ENCODE results near the gene CNBP.
"Not testable (repeated sequence)": the region's sequence is repeated elsewhere in the genome, so short reads cannot be mapped to it uniquely, and the experiment has no call there.

The CNBP gene

GRCh38 chr3:129183569-129184395 is at the start of gene CNBP:
Gene CNBP (minus strand): TSS chr3:129183896. CDS start chr3:129171757, 12,139 bp downstream.
- no peak for FAIRE-seq

- FAIRE-seq = no peak
Observed at GRCh38 chr3:129231331-129232119, 47.8 kb upstream of the CNBP start.

GRCh38 chr3:129230311-129231019 is 46.8 kb upstream of the CNBP start:
- FAIRE-seq = no peak

- no peak for FAIRE-seq
Observed at GRCh38 chr3:129228891-129229585, 45.3 kb upstream of the CNBP start.

- FAIRE-seq = no peak
Observed at GRCh38 chr3:129226374-129226773, 42.7 kb upstream of the CNBP start.

GRCh38 chr3:129224984-129225393 is 41.3 kb upstream of the CNBP start:
- FAIRE-seq = no peak

GRCh38 chr3:129224387-129224786 is 40.7 kb upstream of the CNBP start:
- FAIRE-seq = not testable (repeated sequence)

GRCh38 chr3:129218742-129219141 is 35.0 kb upstream of the CNBP start:
- no peak for FAIRE-seq

GRCh38 chr3:129213238-129213637 is 29.5 kb upstream of the CNBP start:
- FAIRE-seq = no peak

- FAIRE-seq = no peak
Observed at GRCh38 chr3:129211772-129212171, 28.1 kb upstream of the CNBP start.

- FAIRE-seq = no peak
Observed at GRCh38 chr3:129211345-129211744, 27.6 kb upstream of the CNBP start.

GRCh38 chr3:129207479-129207878 is 23.8 kb upstream of the CNBP start:
- no peak for FAIRE-seq

- FAIRE-seq = no peak
Observed at GRCh38 chr3:129205109-129205832, 21.6 kb upstream of the CNBP start.

- FAIRE-seq = no peak
Observed at GRCh38 chr3:129204473-129204872, 20.8 kb upstream of the CNBP start.

GRCh38 chr3:129199366-129199765 is 15.7 kb upstream of the CNBP start:
- FAIRE-seq = no peak

- FAIRE-seq = no peak
Observed at GRCh38 chr3:129197321-129197720, 13.6 kb upstream of the CNBP start.

GRCh38 chr3:129196601-129197000 is 12.9 kb upstream of the CNBP start:
- FAIRE-seq = no peak

- no peak for FAIRE-seq
Observed at GRCh38 chr3:129195731-129196256, 12.1 kb upstream of the CNBP start.

GRCh38 chr3:129189793-129190192 is 6.1 kb upstream of the CNBP start:
- not testable (repeated sequence) for FAIRE-seq

GRCh38 chr3:129187857-129188256 is 4.2 kb upstream of the CNBP start:
- FAIRE-seq = no peak

- no peak for FAIRE-seq
Observed at GRCh38 chr3:129185783-129186182, 2.1 kb upstream of the CNBP start.
